Activated CD8-positive, alpha-beta memory T cell treated with anti-CD3 and anti-CD28 coated beads for 48 hours (primary cell): ENCODE measurements around the gene DCC.

Experiments used
- DNase-seq, 3 experiments: peaks; one replicate each; pipeline ENCODE4 v3.0.0-alpha.2; 2020; ENCODE audit warnings: low read depth in 2 of 3, low spot score in 2 of 3

Gene DCC

GRCh38 chr18:52582061-52582460 lies 242.1 kb downstream of the DCC start:
- no peak for DNase-seq

GRCh38 chr18:52582516-52582915 lies 242.5 kb downstream of the DCC start:
- no peak for DNase-seq

- no peak for DNase-seq
Observed at GRCh38 chr18:52588931-52589330, 248.9 kb downstream of the DCC start.

GRCh38 chr18:52596748-52597435 lies 256.9 kb downstream of the DCC start:
- no peak for DNase-seq

GRCh38 chr18:52598921-52599320 lies 258.9 kb downstream of the DCC start:
- DNase-seq, result no peak

GRCh38 chr18:52602820-52603219 lies 262.8 kb downstream of the DCC start:
- DNase-seq, result no peak

GRCh38 chr18:52605345-52605744 lies 265.3 kb downstream of the DCC start:
- DNase-seq, result no peak

GRCh38 chr18:52607985-52608384 lies 268.0 kb downstream of the DCC start:
- DNase-seq, result no peak

GRCh38 chr18:52610451-52611115 lies 270.6 kb downstream of the DCC start:
- no peak for DNase-seq

- DNase-seq, result no peak
Observed at GRCh38 chr18:52612406-52612805, 272.4 kb downstream of the DCC start.

- DNase-seq, result no peak
Observed at GRCh38 chr18:52615321-52615720, 275.3 kb downstream of the DCC start.

- DNase-seq, result no peak
Observed at GRCh38 chr18:52615943-52616342, 275.9 kb downstream of the DCC start.

- DNase-seq, result no peak
Observed at GRCh38 chr18:52617931-52618330, 277.9 kb downstream of the DCC start.

GRCh38 chr18:52620926-52621439 lies 281.0 kb downstream of the DCC start:
- no peak for DNase-seq

- DNase-seq, result no peak
Observed at GRCh38 chr18:52624702-52625101, 284.7 kb downstream of the DCC start.

GRCh38 chr18:52636536-52636935 lies 296.5 kb downstream of the DCC start:
- DNase-seq, result no peak

- DNase-seq, result no peak
Observed at GRCh38 chr18:52648201-52648600, 308.2 kb downstream of the DCC start.

GRCh38 chr18:52652391-52652790 lies 312.4 kb downstream of the DCC start:
- no peak for DNase-seq

GRCh38 chr18:52657043-52657805 lies 317.2 kb downstream of the DCC start:
- DNase-seq, result no peak

GRCh38 chr18:52667463-52668065 lies 327.6 kb downstream of the DCC start:
- no peak for DNase-seq

GRCh38 chr18:52670896-52671295 lies 330.9 kb downstream of the DCC start:
- DNase-seq, result no peak

- DNase-seq, result no peak
Observed at GRCh38 chr18:52678034-52678433, 338.0 kb downstream of the DCC start.
